Islet precursor cell (in vitro differentiated cells): ENCODE measurements around the gene MYO1A.

Experiments used
- DNase-seq: peaks from one replicate; pipeline ENCODE4 v3.0.0-alpha.2; 2018

MYO1A gene

DNA sequence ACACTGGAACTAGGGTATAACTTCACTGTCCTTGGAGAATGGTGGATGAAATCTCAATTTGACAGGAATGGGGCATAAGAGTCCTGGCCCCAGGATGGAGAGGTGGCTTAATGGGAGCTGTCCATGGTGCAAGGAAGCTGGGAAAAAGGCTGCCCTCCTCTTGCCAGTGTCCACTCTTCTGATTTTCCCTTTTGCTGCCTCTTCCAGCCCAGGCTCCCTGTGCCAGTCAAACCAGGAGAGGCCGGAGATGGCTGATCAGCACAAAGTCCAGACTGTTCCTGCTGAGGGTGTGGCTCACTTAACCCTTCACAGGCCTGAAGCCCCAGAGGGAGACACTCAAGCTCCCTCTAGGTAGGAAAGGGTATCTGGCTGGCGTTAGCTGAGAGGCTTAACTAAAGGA, at the start of gene MYO1A:
Gene MYO1A, minus strand, starts transcription at position 240 of the 400 bp plus-strand sequence. CDS start 1,806 bp downstream, outside the sequence.
- DNase-seq: peak; percentile 68

DNA sequence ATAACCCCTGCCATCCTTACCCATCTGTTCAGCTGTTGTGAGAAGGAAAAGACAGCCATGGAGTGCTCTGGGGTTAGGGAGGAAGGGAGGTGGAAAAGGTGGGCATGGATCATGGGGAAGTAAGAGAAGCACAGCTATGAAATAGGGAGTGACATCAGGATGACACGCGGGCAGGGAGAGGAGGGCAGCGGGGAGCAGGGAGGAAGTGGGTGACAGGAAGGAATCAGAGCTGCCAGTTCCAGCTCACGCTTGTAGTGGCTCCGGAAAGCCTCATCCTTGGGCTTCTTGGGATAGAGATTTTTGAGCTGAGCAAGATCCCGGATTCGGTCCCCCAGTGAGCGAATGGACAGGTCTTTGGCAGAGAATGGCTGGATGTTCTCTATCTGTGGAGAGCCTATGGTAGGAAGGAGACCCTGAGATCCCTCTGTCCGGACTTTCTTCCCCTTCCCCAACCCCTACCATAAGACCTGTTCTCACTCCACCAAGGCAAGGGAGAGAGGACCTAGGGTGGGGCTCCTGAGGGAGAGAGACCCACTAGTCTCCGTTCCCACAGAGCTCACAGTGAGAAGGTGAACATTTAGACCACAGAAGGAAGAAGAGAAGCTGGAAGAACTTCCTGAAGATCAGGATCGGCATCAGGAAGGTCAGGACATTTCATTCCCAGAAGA, 49.3 kb upstream of the MYO1A start:
- DNase-seq: no peak

DNA sequence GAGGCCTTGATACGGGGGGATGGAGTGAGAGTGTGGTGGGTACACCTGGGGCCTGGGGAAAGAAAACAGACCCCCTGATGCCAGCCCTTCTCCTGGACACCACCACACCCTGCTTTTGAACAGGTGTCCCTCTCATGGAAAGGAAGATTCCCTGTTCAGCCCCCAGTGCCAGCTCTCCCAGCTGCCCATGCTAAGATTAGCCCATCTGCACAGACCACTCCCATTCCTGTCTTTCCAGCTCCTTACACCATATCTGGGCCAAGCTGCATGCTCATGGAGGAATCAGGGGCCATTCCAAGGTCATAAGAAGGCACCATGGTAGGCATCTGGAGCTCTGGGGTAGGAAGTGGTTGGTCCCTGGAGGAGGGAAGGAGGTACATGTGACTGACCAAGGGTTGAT, 48.6 kb upstream of the MYO1A start:
- no peak for DNase-seq

DNA sequence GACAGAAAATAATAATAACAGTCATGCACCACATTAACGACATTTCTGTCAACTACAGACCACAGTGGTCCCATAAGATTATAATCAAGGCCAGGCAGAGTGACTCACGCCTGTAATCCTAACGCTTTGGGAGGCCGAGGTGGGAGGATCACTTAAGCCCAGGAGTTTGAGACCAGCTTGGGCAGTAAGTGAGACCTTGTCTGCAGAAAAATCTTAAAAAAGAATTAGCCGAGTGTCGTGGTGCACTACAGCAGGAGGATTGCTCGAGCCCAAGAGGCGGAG, 47.6 kb upstream of the MYO1A start:
- DNase-seq: no peak

DNA sequence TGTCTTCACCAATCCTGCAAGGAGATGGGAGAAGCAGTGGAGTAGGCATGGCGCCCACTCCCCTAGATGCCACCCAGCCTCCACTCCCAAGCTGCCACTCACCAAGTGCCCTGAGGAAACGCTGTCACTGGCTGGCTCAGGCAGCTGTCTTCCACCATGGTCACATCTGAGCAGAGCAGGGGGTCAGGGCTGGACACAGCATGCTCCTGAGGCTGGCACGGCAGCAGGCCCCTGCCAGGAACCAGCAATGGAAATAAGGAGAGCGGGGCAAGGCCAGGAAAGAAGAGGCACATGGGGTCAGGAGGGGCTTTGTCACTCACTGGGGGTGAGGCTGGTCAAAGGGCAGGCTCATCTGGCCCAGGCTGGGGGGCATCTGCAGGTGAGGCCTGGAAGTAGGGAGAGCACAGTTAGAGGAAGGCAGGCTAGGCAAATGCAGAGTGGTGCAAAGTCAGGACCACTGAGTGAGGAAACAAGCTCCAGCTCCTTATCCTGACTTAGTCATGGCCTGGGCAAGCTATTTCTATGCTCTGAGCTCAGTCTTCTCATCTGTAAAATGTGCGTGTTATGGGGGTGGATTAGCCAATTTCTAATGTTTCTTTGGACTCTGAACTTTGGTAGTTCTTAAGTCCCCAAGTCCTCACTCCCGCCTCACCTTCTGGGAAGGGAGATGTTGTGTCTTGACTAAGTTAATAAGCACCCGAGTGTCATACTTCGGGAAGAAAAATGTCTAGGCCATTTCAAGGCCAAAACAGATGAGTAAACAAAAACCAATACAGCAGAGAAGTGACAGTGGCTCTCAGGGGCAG, 47.0 kb upstream of the MYO1A start:
- peak; percentile 54 for DNase-seq

DNA sequence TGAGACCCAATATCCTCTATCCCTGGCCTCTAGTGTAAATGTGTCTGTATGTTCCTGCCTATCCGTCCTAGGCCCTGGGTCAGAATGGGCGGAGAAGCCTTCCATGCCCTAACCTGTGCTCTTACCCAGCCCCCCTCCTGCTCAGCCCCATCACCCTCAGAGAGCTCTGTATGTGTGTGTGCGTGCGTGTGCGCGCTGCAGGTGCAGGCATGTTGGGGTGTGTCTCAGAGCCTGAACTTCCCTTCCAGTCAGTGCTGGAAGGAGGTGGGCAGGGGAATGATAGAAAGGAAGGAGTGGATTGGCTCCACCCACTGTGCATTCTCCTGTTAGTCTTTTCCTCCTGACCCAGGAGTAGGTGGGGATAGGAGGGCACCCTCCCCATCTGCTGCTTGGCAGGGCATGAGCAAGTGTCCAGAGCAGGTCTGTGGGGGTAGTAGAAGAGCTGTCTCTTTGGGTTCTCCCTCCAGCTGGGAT, 46.2 kb upstream of the MYO1A start:
- peak; percentile 65 for DNase-seq

DNA sequence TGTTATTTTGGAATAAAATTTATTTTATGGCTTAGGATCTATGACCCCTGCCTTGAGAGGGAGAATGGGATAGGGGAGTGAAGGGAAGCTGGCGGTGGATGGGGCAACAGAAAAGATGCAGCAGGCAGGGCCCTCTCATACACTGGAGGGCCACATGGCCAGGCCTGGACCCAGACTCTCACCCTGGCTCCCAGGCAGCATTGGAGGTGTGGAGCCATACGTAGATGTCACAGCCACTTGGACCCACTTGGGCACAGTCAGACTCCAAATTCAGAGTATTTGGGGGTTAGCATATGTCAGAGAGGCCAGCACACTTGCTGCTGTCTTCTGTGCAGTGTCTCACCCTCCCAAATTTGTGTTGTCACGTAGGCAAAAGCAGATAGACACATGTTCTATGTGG, 45.5 kb upstream of the MYO1A start:
- no peak for DNase-seq

DNA sequence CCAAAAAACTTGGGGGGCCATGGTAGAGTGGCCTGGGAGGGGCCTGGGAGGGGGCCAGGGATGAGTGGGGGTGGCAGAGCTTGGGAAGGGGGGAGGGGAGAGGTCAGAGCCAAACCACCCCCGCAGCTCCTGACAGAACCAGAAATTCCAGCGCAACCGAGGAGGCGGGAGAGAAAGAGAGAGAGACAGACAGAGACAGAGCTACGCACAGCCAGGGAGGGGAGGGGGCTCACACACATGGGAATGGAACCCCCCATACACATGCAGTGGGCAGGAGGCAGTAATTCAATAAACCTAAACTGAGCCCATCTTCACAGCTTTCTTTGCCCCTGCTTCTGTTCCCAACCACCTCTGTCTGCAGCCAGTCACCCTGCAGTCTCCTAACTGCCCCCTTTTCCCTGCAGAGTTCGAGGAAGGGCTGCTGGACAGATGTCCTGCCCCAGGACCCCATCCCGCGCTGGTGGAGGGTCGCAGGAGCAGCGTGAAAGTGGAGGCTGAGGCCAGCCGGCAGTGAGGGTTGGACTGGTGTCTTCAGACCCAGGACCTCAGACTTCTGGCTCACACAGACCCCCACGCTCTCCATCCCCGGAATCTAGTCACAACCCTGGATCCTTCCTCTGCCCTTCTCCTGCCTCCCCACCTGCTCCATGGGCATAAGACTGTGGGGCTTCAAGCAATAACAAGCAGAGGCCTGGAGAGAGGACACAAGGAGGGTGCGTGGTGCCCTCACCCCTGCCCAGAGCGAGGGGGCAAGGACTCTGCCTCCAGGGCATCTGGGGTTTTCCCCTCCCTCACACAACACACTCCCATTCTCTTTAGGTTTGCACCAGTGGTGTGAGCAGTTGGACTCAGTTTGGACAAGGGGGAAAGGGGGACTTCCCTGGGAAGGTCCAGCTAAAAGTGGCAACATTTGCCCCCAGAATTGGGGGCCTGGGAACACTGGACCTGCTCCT, 44.6 kb upstream of the MYO1A start:
- DNase-seq: peak; percentile 56

DNA sequence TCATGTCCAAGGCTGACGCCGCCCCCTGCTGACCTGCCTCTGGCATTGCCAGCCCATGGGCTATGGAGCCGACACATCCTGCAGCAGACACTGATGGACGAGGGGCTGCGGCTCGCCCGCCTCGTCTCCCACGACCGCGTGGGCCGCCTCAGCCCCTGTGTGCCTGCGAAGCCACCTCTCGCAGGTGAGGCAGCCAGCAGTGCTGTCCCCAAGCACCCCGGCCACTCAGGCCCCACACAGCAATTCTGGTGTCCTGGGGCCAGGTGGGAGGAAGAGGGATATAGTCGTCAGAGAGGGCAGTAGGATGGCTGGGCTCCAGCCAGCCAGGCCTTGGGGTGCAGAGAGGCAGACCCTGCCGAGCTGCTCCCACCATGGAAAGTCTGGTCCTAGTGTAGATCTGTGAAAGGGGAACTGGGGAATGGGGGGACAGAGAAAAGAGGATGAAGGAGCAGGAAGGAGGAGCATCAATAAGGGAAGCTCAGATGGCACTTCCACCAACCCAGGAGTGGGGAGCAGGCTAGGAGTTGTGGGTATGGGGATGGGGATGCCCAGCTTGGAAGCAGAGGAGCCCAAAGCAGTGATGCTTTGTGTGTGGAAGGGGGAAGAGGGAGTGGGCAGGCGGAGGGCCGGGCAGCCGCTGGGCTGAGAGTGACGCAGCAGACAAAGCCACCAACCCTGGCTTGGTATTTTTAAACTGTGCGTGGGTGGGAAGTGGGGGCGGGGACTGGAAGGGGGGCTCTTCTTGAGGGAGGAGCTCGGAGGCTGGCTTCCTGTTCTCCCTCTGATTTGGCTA, 43.7 kb upstream of the MYO1A start:
- peak; percentile 95 for DNase-seq

DNA sequence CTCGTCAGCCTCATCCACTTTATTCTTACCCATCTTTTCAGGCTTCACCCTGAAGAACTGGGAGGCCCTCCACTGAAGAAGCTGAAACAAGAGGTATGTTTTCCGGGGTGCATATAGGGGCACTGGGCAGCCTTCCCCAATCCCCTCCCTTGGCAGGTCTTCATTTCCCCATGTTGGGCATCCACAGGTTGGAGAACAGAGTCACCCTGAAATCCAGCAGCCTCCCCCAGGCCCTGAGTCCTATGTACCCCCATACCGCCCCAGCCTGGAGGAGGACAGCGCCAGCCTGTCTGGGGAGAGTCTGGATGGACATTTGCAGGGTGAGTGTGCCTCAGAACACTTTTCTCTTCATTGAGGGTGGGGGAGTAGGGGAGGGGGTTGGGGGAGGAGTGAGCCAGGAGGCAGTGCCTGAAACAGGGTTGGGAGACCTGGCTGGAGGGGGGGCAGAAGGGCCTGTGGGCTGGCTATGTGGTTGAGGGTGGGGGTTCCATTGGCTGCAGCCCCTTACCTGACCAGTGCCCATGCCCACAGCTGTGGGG, 43.0 kb upstream of the MYO1A start:
- no peak for DNase-seq

DNA sequence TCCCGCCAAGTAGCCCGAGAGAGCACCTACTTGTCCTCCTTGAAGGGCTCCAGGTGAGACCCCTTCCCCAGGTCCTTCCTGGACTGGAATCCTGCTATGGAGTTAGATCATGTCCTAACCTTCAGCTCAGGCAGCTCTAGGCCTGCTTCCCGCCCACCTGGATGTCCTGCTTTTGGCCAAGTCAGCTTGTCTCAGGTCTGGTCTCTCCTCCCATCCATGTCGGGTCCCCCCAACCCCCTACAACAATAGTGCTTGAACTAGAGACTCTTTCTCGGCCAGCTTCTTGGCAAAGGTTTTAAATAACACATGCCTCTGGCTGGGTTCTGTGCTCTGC, 42.6 kb upstream of the MYO1A start:
- DNase-seq: peak; percentile 60

DNA sequence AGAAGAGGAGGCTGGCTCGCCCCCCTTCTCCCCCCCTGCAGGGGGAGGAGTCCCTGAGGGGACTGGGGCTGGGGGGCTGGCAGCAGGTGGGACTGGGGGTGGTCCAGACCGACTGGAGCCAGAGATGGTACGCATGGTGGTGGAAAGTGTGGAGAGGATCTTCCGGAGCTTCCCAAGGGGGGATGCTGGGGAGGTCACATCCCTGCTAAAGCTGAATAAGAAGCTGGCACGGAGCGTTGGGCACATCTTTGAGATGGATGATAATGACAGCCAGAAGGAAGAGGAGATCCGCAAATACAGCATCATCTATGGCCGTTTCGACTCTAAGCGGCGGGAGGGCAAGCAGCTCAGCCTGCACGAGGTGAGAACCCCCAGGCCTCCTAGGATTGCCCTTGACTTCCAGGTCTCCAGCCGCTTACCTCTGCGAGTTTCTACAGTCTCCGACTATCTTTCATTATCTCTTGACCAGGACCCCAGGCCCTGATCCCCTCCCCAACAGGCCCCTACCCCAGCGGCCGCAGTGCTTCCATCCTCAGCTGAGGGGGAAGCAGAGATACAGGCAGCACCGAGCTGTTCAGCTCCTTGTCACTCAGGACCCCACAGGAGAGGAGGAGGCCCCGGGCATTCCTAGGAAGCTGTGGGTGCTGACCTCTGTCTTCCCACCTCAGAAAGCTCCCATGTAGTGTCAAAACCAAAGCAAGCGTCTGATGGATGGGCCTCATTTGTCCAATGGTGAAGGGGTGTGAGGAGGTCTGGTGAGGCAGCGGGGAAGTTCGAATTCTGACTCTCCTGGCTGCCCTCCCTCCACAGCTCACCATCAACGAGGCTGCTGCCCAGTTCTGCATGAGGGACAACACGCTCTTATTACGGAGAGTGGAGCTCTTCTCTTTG, 42.0 kb upstream of the MYO1A start:
- peak; percentile 56 for DNase-seq

DNA sequence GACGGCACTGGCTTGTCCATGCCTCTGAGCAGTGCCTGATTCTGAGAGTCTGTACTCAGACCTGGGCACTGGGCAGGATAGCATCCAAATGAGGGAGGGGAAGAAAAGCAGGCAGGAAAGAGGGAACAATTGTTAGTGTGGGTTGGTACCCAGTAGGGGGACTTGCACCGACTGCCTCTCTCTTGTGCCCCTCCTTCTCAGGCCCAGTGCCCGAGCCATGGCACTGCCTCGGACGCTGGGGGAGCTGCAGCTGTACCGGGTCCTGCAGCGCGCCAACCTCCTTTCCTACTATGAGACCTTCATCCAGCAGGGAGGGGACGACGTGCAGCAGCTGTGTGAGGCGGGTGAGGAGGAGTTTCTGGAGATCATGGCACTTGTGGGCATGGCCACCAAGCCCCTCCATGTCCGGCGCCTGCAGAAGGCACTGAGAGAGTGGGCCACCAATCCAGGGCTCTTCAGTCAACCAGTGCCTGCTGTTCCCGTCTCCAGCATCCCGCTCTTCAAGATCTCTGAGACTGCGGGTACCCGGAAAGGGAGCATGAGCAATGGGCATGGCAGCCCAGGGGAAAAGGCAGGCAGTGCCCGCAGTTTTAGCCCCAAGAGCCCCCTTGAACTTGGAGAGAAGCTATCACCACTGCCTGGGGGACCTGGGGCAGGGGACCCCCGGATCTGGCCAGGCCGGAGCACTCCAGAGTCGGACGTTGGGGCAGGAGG, 41.2 kb upstream of the MYO1A start:
- DNase-seq: peak; percentile 54

DNA sequence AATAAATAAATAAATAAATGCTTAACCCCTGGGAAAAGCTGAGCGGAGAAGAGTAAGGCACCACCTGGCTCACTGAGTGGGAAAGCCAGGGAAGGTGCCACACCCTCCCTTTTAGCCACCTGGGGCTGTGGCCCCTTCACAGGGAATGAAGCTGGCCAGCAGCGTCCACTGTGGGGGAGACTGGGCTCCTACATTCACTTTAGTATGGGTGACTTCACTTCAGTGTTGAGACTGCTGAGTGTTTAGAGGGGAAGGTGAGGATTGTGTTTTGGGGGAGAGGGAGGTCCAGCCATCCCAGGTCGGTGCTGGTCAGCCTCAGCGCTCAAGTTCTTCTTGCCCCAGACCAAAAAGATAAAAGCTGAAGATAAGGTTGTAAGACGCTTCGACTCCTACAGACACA, 40.6 kb upstream of the MYO1A start:
- no peak for DNase-seq

DNA sequence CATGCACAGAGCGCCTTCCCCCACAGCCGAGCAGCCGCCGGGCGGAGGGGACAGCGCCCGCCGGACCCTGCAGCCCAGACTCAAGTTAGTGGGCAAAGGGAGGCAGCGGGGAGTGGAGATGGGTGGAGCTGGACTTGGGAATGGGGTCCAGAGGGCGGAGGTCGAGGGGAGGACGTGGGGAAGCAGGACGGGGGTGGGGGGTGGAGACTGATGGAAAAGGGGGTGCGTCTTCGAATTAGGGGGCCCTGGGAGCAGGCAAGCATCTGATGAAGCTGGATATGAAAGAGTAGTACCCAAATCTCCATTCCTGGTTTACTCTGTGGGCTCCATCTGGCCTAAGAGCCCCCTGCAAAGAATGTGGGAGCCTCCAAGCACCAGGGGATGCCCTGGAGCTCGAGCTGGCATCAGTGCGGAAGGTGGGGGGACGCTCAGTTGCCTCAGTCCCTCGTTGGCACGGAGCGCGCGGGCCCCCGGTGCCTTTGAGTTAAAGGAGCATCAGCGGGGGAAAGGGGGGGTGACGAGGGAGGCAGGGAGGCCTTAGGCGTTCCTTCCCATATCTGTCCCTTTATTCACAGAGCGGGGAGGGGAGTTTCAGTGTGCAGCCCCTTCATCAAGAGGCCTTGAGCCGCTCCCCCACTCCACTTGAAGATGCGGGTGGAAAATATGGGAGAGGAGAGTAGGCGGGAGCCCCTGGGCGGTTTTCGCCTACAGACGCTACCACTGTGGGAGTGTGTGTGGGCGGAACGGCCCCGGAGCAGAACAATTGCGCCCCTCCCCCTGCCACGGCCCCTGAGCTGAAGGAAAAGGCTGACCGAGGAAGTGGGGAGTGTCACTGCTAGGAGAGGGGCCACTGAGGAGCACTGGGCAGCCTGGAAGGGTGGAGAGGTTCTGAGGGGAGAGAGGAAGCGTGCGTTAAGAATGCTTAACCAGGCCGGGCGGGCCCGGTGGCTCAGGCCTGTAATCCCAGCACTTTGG, 39.6 kb upstream of the MYO1A start:
- peak; percentile 89 for DNase-seq

DNA sequence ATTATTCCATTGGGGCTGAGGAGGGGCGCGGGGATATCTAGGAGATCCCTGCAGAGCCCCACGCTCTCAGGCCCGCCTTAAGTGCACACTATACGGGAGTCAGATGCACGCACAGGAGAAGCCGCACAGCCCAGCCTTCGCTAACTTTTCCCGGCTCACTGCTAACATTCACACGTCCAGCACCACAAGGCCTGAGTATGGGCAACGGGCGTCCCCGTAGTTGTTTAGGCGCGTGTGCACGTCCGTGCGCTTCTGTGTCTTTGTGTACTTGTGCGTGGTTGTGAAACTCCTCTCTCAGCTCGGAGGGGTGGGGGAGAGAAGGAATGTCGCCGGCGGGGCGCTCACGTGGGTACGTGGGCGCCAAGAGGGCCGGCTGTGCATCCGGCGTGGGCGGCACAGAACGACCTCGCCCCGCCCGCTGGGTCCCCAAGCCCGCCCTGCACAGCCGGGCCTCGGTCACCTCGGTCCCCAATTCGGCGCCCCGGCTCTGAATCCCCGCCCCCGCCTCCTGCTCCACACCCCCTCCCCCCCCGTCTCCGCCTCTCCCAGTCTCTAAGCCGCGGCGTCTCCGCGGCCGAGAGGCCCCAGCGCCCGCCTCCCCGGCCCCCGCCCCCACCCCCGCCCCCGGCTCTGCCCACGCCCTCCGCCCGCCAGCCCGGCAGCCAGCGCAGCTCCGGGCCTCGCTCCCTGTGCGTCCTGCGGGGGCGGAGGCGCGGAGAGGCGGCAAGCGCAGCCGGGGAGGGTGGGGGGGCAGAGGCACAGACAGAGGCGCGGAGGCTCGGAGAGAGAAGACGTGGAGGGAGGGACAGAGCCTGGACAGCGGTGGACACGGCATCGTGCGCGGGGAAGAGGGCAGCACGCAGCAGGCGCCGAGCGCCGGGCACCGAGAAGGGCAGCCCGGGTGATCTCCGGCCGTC, 38.7 kb upstream of the MYO1A start, which contains the start of gene NAB2:
Gene NAB2, plus strand, starts transcription at position 761 of the 917 bp plus-strand sequence. CDS start 158 bp downstream, outside the sequence.
- DNase-seq: peak; percentile 99

DNA sequence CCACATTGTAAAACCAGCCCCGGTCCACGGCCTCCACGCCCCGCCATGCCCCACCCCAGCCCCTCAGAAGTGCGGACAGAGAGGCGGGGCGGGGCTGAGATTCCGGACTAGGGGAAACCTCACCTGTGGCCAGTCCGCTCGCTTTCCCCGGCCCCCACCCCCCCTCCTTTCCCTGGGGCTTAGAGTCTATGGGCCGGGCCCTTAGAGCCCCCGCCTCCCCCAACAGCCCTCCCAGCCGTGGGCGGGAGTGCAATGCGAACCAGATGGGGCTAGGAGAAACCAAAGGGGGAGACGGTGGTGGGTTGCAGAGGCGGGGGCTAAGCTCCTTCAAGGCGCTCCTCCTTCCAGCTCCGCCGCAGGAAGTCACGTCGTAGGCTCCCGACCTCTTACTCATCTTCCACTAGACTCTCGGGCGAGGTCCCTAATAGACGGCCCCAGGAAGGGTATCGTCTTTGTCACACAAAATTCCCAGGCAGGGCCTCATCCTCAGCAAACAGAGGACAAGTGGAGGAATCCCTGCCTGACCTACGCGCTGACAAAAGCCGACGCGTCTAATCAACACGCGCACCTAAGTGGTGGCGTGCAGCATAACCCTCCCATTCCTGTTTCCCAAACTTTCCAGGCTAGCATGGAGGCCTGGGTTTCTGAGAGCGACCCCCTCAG, 37.9 kb upstream of the MYO1A start:
- peak; percentile 100 for DNase-seq
